Measurements from ENCODE around the gene CHAC2. TPM values are rescaled to one million over a fixed set of nuclear protein-coding genes. Genes with fewer than 3 reads are reported as not detected.

Gene CHAC2
- total and polyA plus RNA-seq, 2 of the 13 experiments (the other 11 are each of a cell fraction or from before 2014, with no cell fraction given): 1.7 to 10.7 TPM

DNA sequence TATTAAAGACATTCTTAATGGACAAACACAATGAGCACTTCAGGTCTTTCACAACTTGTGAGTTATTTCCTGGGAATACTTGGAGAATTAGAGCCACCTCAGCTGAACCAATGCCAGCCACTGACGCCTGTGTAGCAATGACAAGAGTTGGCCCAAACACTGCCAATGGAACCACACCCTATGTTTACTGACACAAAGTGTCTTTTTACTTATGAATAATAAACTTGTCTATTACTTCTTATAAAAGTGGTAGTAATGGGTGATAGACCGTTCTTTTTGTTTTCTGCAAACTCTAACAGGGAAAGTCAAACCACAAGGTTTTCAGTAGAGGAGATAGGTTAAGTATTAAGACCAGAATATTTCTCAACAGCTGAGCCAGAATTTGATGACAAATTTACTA is 12.5 kb upstream of the CHAC2 start:
- H2AFZ ChIP-seq (ENCODE audit: low read length): no peak overlapping the region
- FAIRE-seq: no peak
- in situ Hi-C loops (cut with HindIII; ENCODE audit: extremely low pct_ligation_motif_present, low pct_unique_long_range_greater_than_20kb) (no loop called here), intact Hi-C loops (cut with micrococcal nuclease; ENCODE audit: unreplicated experiment) (no loop called here)
- TF ChIP-seq PITX1 (CRISPR knock-in tag; IDR thresholded peaks at IDR 0.05) (no peak), BHLHE40 (IDR thresholded peaks at IDR 0.05; ENCODE audit: low read length) (no peak), SMYD3 (CRISPR knock-in tag; IDR thresholded peaks at IDR 0.05) (no peak), GLI4 (CRISPR knock-in tag; IDR thresholded peaks at IDR 0.05; ENCODE audit: borderline replicate concordance) (no peak), GTF2F1 (IDR thresholded peaks at IDR 0.05; ENCODE audit: low read length) (no peak), TP53 (CRISPR knock-in tag; conservative IDR thresholded peaks at IDR 0.05) (no peak), ZNF652 (CRISPR knock-in tag; IDR thresholded peaks at IDR 0.05; ENCODE audit: borderline replicate concordance, low read depth) (no peak)
- TF ChIP-seq, protein P1, sequence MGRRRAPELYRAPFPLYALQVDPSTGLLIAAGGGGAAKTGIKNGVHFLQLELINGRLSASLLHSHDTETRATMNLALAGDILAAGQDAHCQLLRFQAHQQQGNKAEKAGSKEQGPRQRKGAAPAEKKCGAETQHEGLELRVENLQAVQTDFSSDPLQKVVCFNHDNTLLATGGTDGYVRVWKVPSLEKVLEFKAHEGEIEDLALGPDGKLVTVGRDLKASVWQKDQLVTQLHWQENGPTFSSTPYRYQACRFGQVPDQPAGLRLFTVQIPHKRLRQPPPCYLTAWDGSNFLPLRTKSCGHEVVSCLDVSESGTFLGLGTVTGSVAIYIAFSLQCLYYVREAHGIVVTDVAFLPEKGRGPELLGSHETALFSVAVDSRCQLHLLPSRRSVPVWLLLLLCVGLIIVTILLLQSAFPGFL (CRISPR knock-in tag; IDR thresholded peaks at IDR 0.05): no peak
- TF ChIP-seq, protein P2, sequence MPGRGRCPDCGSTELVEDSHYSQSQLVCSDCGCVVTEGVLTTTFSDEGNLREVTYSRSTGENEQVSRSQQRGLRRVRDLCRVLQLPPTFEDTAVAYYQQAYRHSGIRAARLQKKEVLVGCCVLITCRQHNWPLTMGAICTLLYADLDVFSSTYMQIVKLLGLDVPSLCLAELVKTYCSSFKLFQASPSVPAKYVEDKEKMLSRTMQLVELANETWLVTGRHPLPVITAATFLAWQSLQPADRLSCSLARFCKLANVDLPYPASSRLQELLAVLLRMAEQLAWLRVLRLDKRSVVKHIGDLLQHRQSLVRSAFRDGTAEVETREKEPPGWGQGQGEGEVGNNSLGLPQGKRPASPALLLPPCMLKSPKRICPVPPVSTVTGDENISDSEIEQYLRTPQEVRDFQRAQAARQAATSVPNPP (CRISPR knock-in tag; IDR thresholded peaks at IDR 0.05): no peak
- TF ChIP-seq, protein P3, sequence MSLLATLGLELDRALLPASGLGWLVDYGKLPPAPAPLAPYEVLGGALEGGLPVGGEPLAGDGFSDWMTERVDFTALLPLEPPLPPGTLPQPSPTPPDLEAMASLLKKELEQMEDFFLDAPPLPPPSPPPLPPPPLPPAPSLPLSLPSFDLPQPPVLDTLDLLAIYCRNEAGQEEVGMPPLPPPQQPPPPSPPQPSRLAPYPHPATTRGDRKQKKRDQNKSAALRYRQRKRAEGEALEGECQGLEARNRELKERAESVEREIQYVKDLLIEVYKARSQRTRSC (CRISPR knock-in tag; IDR thresholded peaks at IDR 0.05; ENCODE audit: low read depth): no peak
- H4K20me1 ChIP-seq (ENCODE audit: insufficient read depth, low read length): no peaks in the 10 kb centered on the region
- no peak for ATAC-seq
- peaks cover 6 to 22% of the 10 kb centered on the region in 2 experiments for H3K36me3 ChIP-seq (replicated peaks in 1 of 2; ENCODE audit: control insufficient read depth in 1 of 2, insufficient read depth in 2 of 2, low read length in 2 of 2)
- no peak overlapping the region for H3K27ac ChIP-seq (ENCODE audit: extremely low read length, insufficient read depth, low read length)
- H3K4me2 ChIP-seq (ENCODE audit: low read depth, low read length): no peak overlapping the region
- H3K27me3 ChIP-seq (ENCODE audit: control insufficient read depth in 1 of 2, insufficient read depth in 2 of 2, low read length in 2 of 2): no peaks in the 10 kb centered on the region
- no TSS peak for BruUV-seq (replicated peaks)
- no peaks in the 10 kb centered on the region for H3K4me1 ChIP-seq (ENCODE audit: insufficient read depth, low read length)
- no peak overlapping the region for H3K4me3 ChIP-seq (replicated peaks in 1 of 3; ENCODE audit: insufficient read depth in 1 of 3, low read depth in 2 of 3, low read length in 3 of 3)
- ChIA-PET POLR2A (no interaction called here), CTCF (ENCODE audit: low intra/inter-chr PET ratio, low total read pairs) (no interaction called here)
- no peaks in the 10 kb centered on the region for H3K9me3 ChIP-seq (ENCODE audit: low read length)
- WGBS (ENCODE audit: low lambda C conversion rate): 95% methylated on average over 2 of the region's 2 CpGs
- DNase-seq (ENCODE audit: low spot score): no peak
- H3K79me2 ChIP-seq (ENCODE audit: insufficient read depth, low read length): no peaks in the 10 kb centered on the region
- no peak overlapping the region for H3K9ac ChIP-seq (ENCODE audit: insufficient read depth, low read depth, low read length)
